Psoas muscle (tissue), 8 donors: ENCODE data around the gene PAK1. TPM values are rescaled to one million over a fixed set of nuclear protein-coding genes. Genes with fewer than 3 reads are reported as not detected.

ENCODE experiments used
- ATAC-seq, 4 donors: fragments of 200-7000 bp; cut with Tn5 transposase; one replicate each; pipeline ENCODE4 v1.9.1; 2020; ENCODE audit warnings: moderate library complexity in 3 of 4, mild to moderate bottlenecking in 2 of 4
- DNase-seq, 2 donors: peaks; one replicate each; pipeline ENCODE4 v3.0.0-alpha.2; 2020
- H3K27ac ChIP-seq: fragments of 200-600 bp; one replicate; pipeline ENCODE4 v1.8.0; 2022
- H3K27me3 ChIP-seq, 3 donors: fragments of 200-600 bp in 1 of 3; one replicate each; pipeline versions ENCODE4 v1.6.1 to v1.8.0; 2013 to 2022; ENCODE audit warnings: low read length in 2 of 3, mild to moderate bottlenecking in 2 of 3, moderate library complexity in 1 of 3; ENCODE audit not compliant: insufficient read depth in 3 of 3
- H3K36me3 ChIP-seq, 2 donors: fragments of 200-600 bp in 1 of 2; one replicate each; pipeline versions ENCODE4 v1.6.1 to v1.8.0; 2013 to 2022; ENCODE audit warnings: low read depth in 1 of 2, mild to moderate bottlenecking in 1 of 2, moderate library complexity in 1 of 2; ENCODE audit not compliant: insufficient read depth in 1 of 2
- H3K4me1 ChIP-seq: fragments of 200-600 bp; one replicate; pipeline ENCODE4 v1.8.0; 2022
- H3K4me3 ChIP-seq: fragments of 200-600 bp; one replicate; pipeline ENCODE4 v1.8.0; 2022; ENCODE audit warnings: mild to moderate bottlenecking
- H3K9me3 ChIP-seq: fragments of 200-600 bp; one replicate; pipeline ENCODE4 v1.8.0; 2022
- CTCF ChIP-seq: fragments of 200-600 bp; IDR thresholded peaks from one replicate; pipeline ENCODE4 v1.8.0; 2022; ENCODE audit warnings: antibody characterized with exemption
- WGBS, 3 donors: extraction: QIAGEN DNeasy Blood & Tissue Kit; methylation state at CpG; one replicate each; pipeline versions ENCODE4 v1.1.6 to v1.1.7; 2013; 5-methylcytosine and 5-hydroxymethylcytosine counted together
- intact Hi-C, 2 donors: fragments of 100-400 bp; cut with DNase I; formaldehyde crosslinking; loops; one replicate each; pipeline versions ENCODE4 v1.11.0 to v1.14.2; 2022
- polyA plus RNA-seq, 3 donors: library from polyadenylated mRNA; stranded (reverse); fragments of 200-250 nt; gene quantifications; one replicate each; pipeline ENCODE4 v1.2.3, GENCODE V29; 2013
- total RNA-seq, 4 donors: library from RNA; stranded (reverse); fragmentation: NEBNext Ultra II Directional in 2 of 4; extraction: Animal tissue kit (Norgen Biotek cat#: 25700) in 2 of 4; gene quantifications; one replicate each; pipeline versions ENCODE4 v1.2.1 to v1.2.4, GENCODE V29; 2021 to 2023
- donor health status: healthy with polysubstance abuse.
- donor health status: DM: no; HTN: no; CAD: no; lungs with moderate emphysema.
- donor health status: Bipolar disorder and iron deficiency.
- donor health status: healthy.
- donor health status: DM: yes; HTN: yes; CAD: no.
- donor health status: DM: no; HTN: no; CAD: no.
- donor health status: DM: no; HTN: no; CAD: no.
- donor health status: DM: yes; HTN: yes; CAD: no.

Gene PAK1
- total and polyA plus RNA-seq, 7 donors = 12.8 to 78.7 (median 39.5) TPM

- no peak for TF ChIP-seq CTCF
- no peak for ATAC-seq
- no peak overlapping the region for H3K4me3 ChIP-seq
Measured at GRCh38 chr11:77278595-77279506, 195.0 kb downstream of the PAK1 start.

DNA sequence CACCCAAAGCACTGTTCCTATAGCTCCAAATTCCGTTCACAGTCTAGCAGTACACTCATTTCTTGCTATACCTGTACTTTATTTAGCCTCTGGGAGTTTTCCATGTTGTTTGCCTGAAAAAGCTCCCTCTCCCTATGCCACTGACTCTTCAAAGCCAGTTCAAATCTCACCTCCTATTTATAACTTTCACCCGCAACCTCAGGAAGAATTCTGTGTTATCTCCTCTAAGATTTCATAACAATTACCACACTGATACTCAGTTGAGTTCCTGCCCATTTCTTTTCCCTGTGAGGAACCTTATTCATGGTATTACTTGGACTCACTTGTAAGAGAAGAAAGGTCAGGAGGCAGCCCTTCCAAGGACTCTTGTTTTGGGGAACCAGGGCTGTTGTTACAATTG, 197.6 kb downstream of the PAK1 start:
- 55 to 59% (median 56%) methylated on average over 2 of the region's 2 CpGs for WGBS, 3 donors
- H3K27me3 ChIP-seq = no peaks in the 10 kb centered on the region
- no peak for ATAC-seq
- no peaks in the 10 kb centered on the region for H3K9me3 ChIP-seq
- no peaks in the 10 kb centered on the region for H3K36me3 ChIP-seq
- no peaks in the 10 kb centered on the region for H3K4me1 ChIP-seq
- DNase-seq = no peak
- H3K4me3 ChIP-seq = no peak overlapping the region
- intact Hi-C loops = no loop called here
- TF ChIP-seq CTCF = no peak
- H3K27ac ChIP-seq = no peak overlapping the region

More at GRCh38 chr11:77278595-77279506, 195.0 kb downstream of the PAK1 start:
- H3K36me3 ChIP-seq = no peaks in the 10 kb centered on the region
- H3K27ac ChIP-seq = no peak overlapping the region
- DNase-seq = no peak
- intact Hi-C loops = no loop called here
- no peaks in the 10 kb centered on the region for H3K9me3 ChIP-seq
- 69 to 90% (median 77%) methylated on average over 2 of the region's 2 CpGs for WGBS, 3 donors
- no peaks in the 10 kb centered on the region for H3K4me1 ChIP-seq
- H3K27me3 ChIP-seq = no peaks in the 10 kb centered on the region

Other genes with a start within 250 kb of the PAK1 start
- gene GDPD4, start 172.4 kb downstream of the PAK1 start, total RNA-seq = not detected
- gene GDPD4, start 172.4 kb downstream of the PAK1 start, polyA plus RNA-seq = not detected
- under 1 TPM; 0.40 to 0.88 (median 0.56) TPM for gene AQP11, start 115.9 kb upstream of the PAK1 start, total RNA-seq
- 1 to 10 TPM in 2 of 3 donors, under 1 TPM in 1; 0.70 to 1.9 (median 1.1) TPM for gene AQP11, start 115.9 kb upstream of the PAK1 start, polyA plus RNA-seq
- gene CLNS1A, start 163.7 kb upstream of the PAK1 start, total RNA-seq = 10 to 100 TPM; 67.0 to 89.0 (median 75.1) TPM
- 10 to 100 TPM; 62.1 to 86.4 (median 64.3) TPM for gene CLNS1A, start 163.7 kb upstream of the PAK1 start, polyA plus RNA-seq